K562 (cell line): ENCODE results near the gene ARHGEF17. TPM values are rescaled to one million over a fixed set of nuclear protein-coding genes. Genes with fewer than 3 reads are reported as not detected.

Source experiments
- ATAC-seq: fragments of 200-7000 bp; cut with Tn5 transposase; 3 replicates; pipeline ENCODE4 v1.9.1; 2020; ENCODE audit warnings: moderate library complexity
- BruUV-seq: library from RNA; stranded (reverse); fragments of 400-500 nt; replicated peaks from 2 replicates; lab custom pipeline; 2021; lab: Mats Ljungman, UMichigan
- CTCF ChIA-PET: fragments of 300-600 bp; formaldehyde crosslinking; extraction: SDS; loops from one replicate; lab custom pipeline; 2021; ENCODE audit warnings: low intra/inter-chr PET ratio; lab: Yijun Ruan, JAX
- POLR2A ChIA-PET: fragments of 300-600, 350-650 bp; sonication (Branson Sonifier 250); formaldehyde crosslinking; extraction: SDS; loops from one replicate; lab custom pipeline; 2021; ENCODE audit warnings: antibody characterized with exemption, inconsistent platforms; lab: Yijun Ruan, JAX
- DNase-seq, 4 experiments: peaks; one replicate each; pipeline versions ENCODE4 v3.0.0 to v3.0.0-alpha.2; 2011 to 2018; ENCODE audit warnings: low spot score in 3 of 4, mixed read lengths in 3 of 4; ENCODE audit errors: extremely low read depth in 1 of 4
- FAIRE-seq: peaks from 2 replicates; lab custom pipeline; 2011; peaks lifted over from hg19 to GRCh38; lab: Jason Lieb, UNC
- H2AFZ ChIP-seq: 2 replicates; pipeline ENCODE4 v1.6.0; 2011; ENCODE audit warnings: low read depth, low read length, control low read depth, inconsistent platforms
- H3K27ac ChIP-seq: fragments of 200-600 bp; 3 replicates; pipeline ENCODE4 v1.8.0; 2011; ENCODE audit warnings: low read depth, mild to moderate bottlenecking, control low read depth, inconsistent platforms, low read length, moderate library complexity, mixed read lengths; ENCODE audit errors: extremely low read depth
- H3K27me3 ChIP-seq, 2 experiments: fragments of 300-600 bp in 1 of 2; 2 replicates in 1 of 2; 3 replicates in 1 of 2; pipeline versions ENCODE4 v1.6.0 to v1.8.0; 2011; ENCODE audit warnings: inconsistent platforms in 2 of 2, low read length in 2 of 2, mild to moderate bottlenecking in 1 of 2, mixed read lengths in 1 of 2, moderate library complexity in 1 of 2; ENCODE audit not compliant: control insufficient read depth in 2 of 2, insufficient read depth in 2 of 2
- H3K36me3 ChIP-seq: fragments of 300-600 bp; 3 replicates; pipeline ENCODE4 v1.8.0; 2011; ENCODE audit warnings: mild to moderate bottlenecking, low read length, inconsistent platforms; ENCODE audit not compliant: control insufficient read depth, insufficient read depth
- H3K4me1 ChIP-seq, 2 experiments: fragments of 200-600 bp in 1 of 2; replicated peaks in 1 of 2; 2 replicates in 1 of 2; 3 replicates in 1 of 2; pipeline versions ENCODE4 v1.5.1 to v1.8.0; 2011; ENCODE audit warnings: inconsistent platforms in 2 of 2, low read length in 2 of 2, mild to moderate bottlenecking in 1 of 2, mixed read lengths in 1 of 2, moderate library complexity in 1 of 2; ENCODE audit not compliant: control insufficient read depth in 2 of 2, insufficient read depth in 2 of 2
- H3K4me2 ChIP-seq: 2 replicates; pipeline ENCODE4 v1.6.1; 2011; ENCODE audit warnings: low read length, control low read depth, inconsistent platforms, mixed read lengths; ENCODE audit not compliant: insufficient read depth
- H3K4me3 ChIP-seq: fragments of 200-600 bp; sonication (generic), shearing (Covaris generic); 2 replicates; pipeline ENCODE4 v1.5.1; 2016; ENCODE audit warnings: control low read depth, inconsistent platforms
- H3K79me2 ChIP-seq: fragments of 200-600 bp; 3 replicates; pipeline ENCODE4 v1.8.0; 2011; ENCODE audit warnings: low read length, inconsistent platforms; ENCODE audit not compliant: control insufficient read depth, insufficient read depth
- H3K9ac ChIP-seq, 2 experiments: 2 replicates each; pipeline versions ENCODE4 v1.6.0 to v1.6.1; 2011; ENCODE audit warnings: low read depth in 2 of 2, low read length in 2 of 2, control low read depth in 1 of 2, inconsistent platforms in 1 of 2, mild to moderate bottlenecking in 1 of 2, mixed read lengths in 1 of 2; ENCODE audit not compliant: insufficient read depth in 1 of 2
- H3K9me1 ChIP-seq: one replicate; pipeline ENCODE4 v1.6.0; 2011; ENCODE audit warnings: inconsistent platforms, mild to moderate bottlenecking, low read length, moderate library complexity; ENCODE audit not compliant: control insufficient read depth, insufficient read depth
- H3K9me3 ChIP-seq: replicated peaks from 2 replicates; pipeline ENCODE4 v1.5.1; 2011; ENCODE audit warnings: low read depth, low read length, inconsistent platforms; ENCODE audit not compliant: control insufficient read depth, insufficient read depth
- H4K20me1 ChIP-seq: replicated peaks from 2 replicates; pipeline ENCODE4 v1.6.1; 2011; ENCODE audit warnings: low read length, inconsistent platforms, mixed read lengths; ENCODE audit not compliant: control insufficient read depth, insufficient read depth
- BRCA1 ChIP-seq, 2 experiments: fragments of 450-650 bp in 1 of 2; sonication (generic) in 1 of 2; formaldehyde crosslinking in 1 of 2; IDR thresholded peaks; 2 replicates each; pipeline versions ENCODE4 v1.5.0 to v1.6.1; 2017 to 2020; ENCODE audit warnings: mild to moderate bottlenecking in 1 of 2, missing genetic modification reagents in 1 of 2
- CBX8 ChIP-seq: fragments of 200-600 bp; sonication (generic); IDR thresholded peaks from 2 replicates; pipeline ENCODE4 v1.6.1; 2012; ENCODE audit warnings: borderline replicate concordance, mixed run types, low read depth, mild to moderate bottlenecking, moderate library complexity, mixed read lengths, low read length, control low read depth, inconsistent platforms; ENCODE audit not compliant: poor library complexity, severe bottlenecking; ENCODE audit errors: extremely low read depth
- HNRNPUL1 ChIP-seq: fragments of 200-400 bp; formaldehyde crosslinking; IDR thresholded peaks from 2 replicates; pipeline ENCODE4 v1.6.1; 2017; ENCODE audit warnings: low read length
- NFATC3 ChIP-seq: fragments of 450-650 bp; IDR thresholded peaks from 2 replicates; pipeline ENCODE4 v1.6.1; 2017; ENCODE audit warnings: mild to moderate bottlenecking
- POLR2H ChIP-seq: IDR thresholded peaks from 2 replicates; pipeline ENCODE4 v1.6.1; 2016; ENCODE audit warnings: missing genetic modification characterization, low read depth, mild to moderate bottlenecking, control low read depth, missing compliant biosample characterization, moderate library complexity
- THAP7 ChIP-seq: fragments of 250-450 bp; sonication (Bioruptor Pico); IDR thresholded peaks from 2 replicates; pipeline ENCODE4 v1.5.0; 2021
- WGBS: fragments of 100-300 bp; shearing (Covaris generic); methylation state at CpG from one replicate; pipeline ENCODE4 v1.1.6; 2016; ENCODE audit warnings: low coverage, mixed read lengths; ENCODE audit not compliant: insufficient coverage; ENCODE audit errors: missing lambda C conversion rate; 5-methylcytosine and 5-hydroxymethylcytosine counted together
- in situ Hi-C: fragments of 300-500 bp; cut with MboI; formaldehyde crosslinking; loops from 4 replicates; pipeline ENCODE4 v1.15.0; 2018; ENCODE audit warnings: inconsistent platforms, mixed read lengths
- intact Hi-C: fragments of 100-400 bp; cut with micrococcal nuclease; formaldehyde crosslinking; loops from 2 replicates; pipeline ENCODE4 v1.14.2; 2022
- polyA plus RNA-seq, 8 experiments: library from polyadenylated mRNA; depleted of rRNA in 4 of 8; stranded (reverse) in 5 of 8; unstranded in 3 of 8; fragments of >200 nt; fragmentation: Nextera tagmentation in 2 of 8; fragmentation: Illumina TruSeq in 1 of 8; extraction: Ambion mirVana in 2 of 8; extraction: Trizol in 1 of 8; gene quantifications; 2 replicates each; pipeline versions ENCODE4 v1.2.1 to v1.2.3, GENCODE V29; 2011 to 2014; ENCODE audit warnings: inconsistent platforms in 1 of 8, missing spikeins in 1 of 8
- total RNA-seq, 7 experiments: library from RNA; depleted of rRNA in 6 of 7; stranded (reverse); fragments of >200 nt in 6 of 7; fragmentation: Illumina TruSeq in 2 of 7; extraction: Trizol in 2 of 7; gene quantifications; 2 replicates each; pipeline versions ENCODE4 v1.2.1 to v1.2.3, GENCODE V29; 2011 to 2021; ENCODE audit warnings: low replicate concordance in 1 of 7
- TF ChIP-seq, protein P1 (sequence below): fragments of 450-650 bp; formaldehyde crosslinking; IDR thresholded peaks from 2 replicates; pipeline ENCODE4 v1.4.0; 2020; ENCODE audit warnings: mild to moderate bottlenecking

ARHGEF17 gene
- total and polyA plus RNA-seq, 9 of the 15 experiments (the other 6 are each of a cell fraction or from before 2014, with no cell fraction given), result 0.04 to 0.68 (median 0.10) TPM; not detected in 2

DNA sequence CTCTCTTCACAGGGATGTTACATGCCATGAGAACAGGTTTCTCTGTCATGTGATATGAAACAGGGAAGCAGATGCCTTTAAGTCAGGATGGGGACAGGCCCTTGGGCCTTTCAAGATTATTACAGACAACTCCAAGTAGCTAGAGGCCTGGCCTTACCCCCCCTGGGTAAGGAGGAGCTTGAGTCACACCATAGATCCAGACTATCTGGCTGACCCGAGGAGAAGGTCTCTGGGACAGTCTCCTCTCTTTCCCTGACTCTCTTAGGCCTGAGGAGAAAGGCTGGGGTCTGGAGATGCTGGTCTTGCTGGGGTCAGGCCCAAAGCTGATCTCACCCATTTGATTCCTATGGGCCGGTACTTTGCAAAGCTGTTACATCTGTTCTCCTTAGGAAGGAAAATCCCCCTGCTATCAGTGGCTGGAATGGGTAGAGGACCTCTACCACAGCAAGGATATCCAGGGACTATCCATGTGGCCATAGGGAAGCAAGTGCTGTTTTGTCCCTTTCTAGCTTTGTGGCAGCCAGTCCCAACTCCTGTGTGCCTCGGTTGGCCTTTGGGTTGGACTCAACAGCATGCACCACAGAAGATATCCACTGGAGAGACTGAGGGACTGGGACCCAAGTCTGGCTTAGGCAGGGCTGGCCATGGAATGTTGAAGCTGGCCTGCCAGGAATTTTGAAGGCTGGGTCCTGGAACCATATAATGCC lies 93.3 kb downstream of the ARHGEF17 start (continued):
- TF ChIP-seq, protein P1, sequence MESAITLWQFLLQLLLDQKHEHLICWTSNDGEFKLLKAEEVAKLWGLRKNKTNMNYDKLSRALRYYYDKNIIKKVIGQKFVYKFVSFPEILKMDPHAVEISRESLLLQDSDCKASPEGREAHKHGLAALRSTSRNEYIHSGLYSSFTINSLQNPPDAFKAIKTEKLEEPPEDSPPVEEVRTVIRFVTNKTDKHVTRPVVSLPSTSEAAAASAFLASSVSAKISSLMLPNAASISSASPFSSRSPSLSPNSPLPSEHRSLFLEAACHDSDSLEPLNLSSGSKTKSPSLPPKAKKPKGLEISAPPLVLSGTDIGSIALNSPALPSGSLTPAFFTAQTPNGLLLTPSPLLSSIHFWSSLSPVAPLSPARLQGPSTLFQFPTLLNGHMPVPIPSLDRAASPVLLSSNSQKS (CRISPR knock-in tag), result no peak
- TF ChIP-seq BRCA1 (IDR thresholded peaks at IDR 0.05) (no peak), BRCA1 (CRISPR knock-in tag; IDR thresholded peaks at IDR 0.05) (no peak), THAP7 (CRISPR knock-in tag) (no peak)
- TF ChIP-seq, all 486 proteins: peak for 0

DNA sequence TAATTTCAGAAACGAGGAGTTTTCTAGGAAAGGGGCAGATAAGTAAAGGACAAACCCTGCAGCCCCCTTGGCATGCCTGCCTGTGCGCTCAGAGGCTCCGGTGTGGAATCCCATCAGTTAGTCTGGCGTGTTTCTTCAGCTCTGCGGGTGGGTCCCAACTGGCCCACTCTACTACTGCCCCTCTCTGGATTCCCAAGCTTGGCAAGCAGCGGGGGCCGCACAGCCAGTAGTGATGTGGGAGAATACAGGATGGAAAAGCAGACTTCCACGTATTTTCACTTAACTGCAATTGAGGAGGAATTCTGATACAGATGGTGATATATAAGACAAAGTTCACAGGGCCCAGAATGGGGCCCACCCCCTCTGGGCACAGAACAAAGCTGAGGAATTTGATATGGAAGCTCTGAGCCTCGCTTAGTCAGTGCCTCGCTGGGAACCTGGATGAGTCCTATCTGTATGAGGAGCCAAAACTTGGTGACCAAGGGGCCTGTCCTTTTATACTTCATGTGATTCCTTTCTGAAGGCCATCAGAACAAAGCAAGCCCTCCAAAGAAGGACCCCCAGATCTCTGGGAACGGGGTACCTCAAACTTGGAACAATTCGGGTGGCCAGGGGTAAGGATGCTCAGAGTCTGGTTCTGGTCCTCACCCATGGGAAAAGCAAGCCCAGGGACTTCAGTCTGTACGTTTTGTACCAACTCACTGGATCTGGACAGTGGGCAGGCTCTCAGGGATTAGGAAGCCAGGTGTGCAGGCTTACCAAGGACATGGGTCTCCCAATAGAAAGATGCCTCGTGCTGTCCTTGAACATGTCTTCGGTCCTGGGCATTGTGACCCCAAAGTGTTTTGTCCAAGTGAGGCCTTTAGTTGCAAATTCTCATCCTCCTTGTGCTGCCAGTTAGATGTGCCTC lies 94.1 kb downstream of the ARHGEF17 start:
- H3K9me3 ChIP-seq, result no peaks in the 10 kb centered on the region
- no peak for TF ChIP-seq NFATC3
- TF ChIP-seq CBX8, result no peak
- TF ChIP-seq HNRNPUL1, result no peak
- no peak for TF ChIP-seq POLR2H (tag)

More for the DNA sequence above, 94.1 kb downstream of the ARHGEF17 start:
- Histone ChIP-seq H3K9me1 (no peaks in the 10 kb centered on the region), H3K36me3 (peaks cover 4% of the 10 kb centered on the region; the same call in 1 of the 3 replicates), H3K4me2 (no peak overlapping the region), H3K9ac (no peak overlapping the region; a peak in 1 of 4 replicates), H3K27ac (no peak overlapping the region), H3K4me1 (peaks cover 12 to 19% of the 10 kb centered on the region in 2 experiments; a peak in 4 of 5 replicates), H4K20me1 (peaks cover 2% of the 10 kb centered on the region; the same call in 1 of the 2 replicates), H2AFZ (no peak overlapping the region), H3K4me3 (no peak overlapping the region), H3K79me2 (no peaks in the 10 kb centered on the region), H3K27me3 (no peaks in the 10 kb centered on the region)
- FAIRE-seq (no peak), ATAC-seq (no peak), DNase-seq (no peak)
- BruUV-seq, result no TSS peak
- ChIA-PET POLR2A (interaction anchor here (0.6 to 1.3 kb wide), 3 partner anchors 17 to 951 kb away, joined by 3 to 6 read pairs (median 3); no protein-coding TSS in a partner anchor), CTCF (interaction anchor here (3.6 kb wide), 1 partner anchor 259 kb away, joined by 37 read pairs; no protein-coding TSS in a partner anchor)
- 56% methylated on average over 15 of the region's 15 CpGs for WGBS
- in situ Hi-C loops, result loop anchor here (5.0 kb wide), 1 partner anchor 255 kb away; no protein-coding TSS in a partner anchor
- intact Hi-C loops, result no loop called here
